ENCODE results near the gene ZNFX1.

Gene ZNFX1

GRCh38 chr20:49270177-49270576 lies 7.7 kb downstream of the ZNFX1 start:
- Histone ChIP-seq H3K9ac (ENCODE audit: low read depth, low read length, poor library complexity, severe bottlenecking) (no peak overlapping the region), H3K36me3 (ENCODE audit: insufficient read depth, low read length) (peaks cover 24% of the 10 kb centered on the region; the same call in 1 of the 2 replicates), H3K4me1 (ENCODE audit: insufficient read depth, low read length, poor library complexity, severe bottlenecking) (peaks cover 15% of the 10 kb centered on the region), H3K9me3 (ENCODE audit: insufficient read depth, low read depth, low read length) (no peaks in the 10 kb centered on the region), H3K79me2 (ENCODE audit: insufficient read depth, low read length) (peaks cover 61% of the 10 kb centered on the region), H4K20me1 (ENCODE audit: insufficient read depth, low read length, poor library complexity, severe bottlenecking) (peaks cover 18% of the 10 kb centered on the region), H3K4me3 (ENCODE audit: low read length, poor library complexity, severe bottlenecking) (no peak overlapping the region), H2AFZ (ENCODE audit: low read length) (no peak overlapping the region), H3K9me2 (replicated peaks; ENCODE audit: low read depth, low read length) (no peaks in the 10 kb centered on the region), H3F3A (ENCODE audit: low read depth) (no peaks in the 10 kb centered on the region), H3K27me3 (ENCODE audit: insufficient read depth, low read length, poor library complexity, severe bottlenecking) (no peaks in the 10 kb centered on the region), H3K4me2 (ENCODE audit: low read depth, low read length, poor library complexity, severe bottlenecking) (peak overlapping the region; percentile 79)
- no peak for TF ChIP-seq EZH2phosphoT487 (IDR thresholded peaks at IDR 0.05; ENCODE audit: borderline replicate concordance)
- TF ChIP-seq, protein P1, sequence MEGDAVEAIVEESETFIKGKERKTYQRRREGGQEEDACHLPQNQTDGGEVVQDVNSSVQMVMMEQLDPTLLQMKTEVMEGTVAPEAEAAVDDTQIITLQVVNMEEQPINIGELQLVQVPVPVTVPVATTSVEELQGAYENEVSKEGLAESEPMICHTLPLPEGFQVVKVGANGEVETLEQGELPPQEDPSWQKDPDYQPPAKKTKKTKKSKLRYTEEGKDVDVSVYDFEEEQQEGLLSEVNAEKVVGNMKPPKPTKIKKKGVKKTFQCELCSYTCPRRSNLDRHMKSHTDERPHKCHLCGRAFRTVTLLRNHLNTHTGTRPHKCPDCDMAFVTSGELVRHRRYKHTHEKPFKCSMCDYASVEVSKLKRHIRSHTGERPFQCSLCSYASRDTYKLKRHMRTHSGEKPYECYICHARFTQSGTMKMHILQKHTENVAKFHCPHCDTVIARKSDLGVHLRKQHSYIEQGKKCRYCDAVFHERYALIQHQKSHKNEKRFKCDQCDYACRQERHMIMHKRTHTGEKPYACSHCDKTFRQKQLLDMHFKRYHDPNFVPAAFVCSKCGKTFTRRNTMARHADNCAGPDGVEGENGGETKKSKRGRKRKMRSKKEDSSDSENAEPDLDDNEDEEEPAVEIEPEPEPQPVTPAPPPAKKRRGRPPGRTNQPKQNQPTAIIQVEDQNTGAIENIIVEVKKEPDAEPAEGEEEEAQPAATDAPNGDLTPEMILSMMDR (conservative IDR thresholded peaks at IDR 0.05; ENCODE audit: low read length) = no peak

- peak overlapping the region; percentile 52 for H3K4me3 ChIP-seq (ENCODE audit: low read length, poor library complexity, severe bottlenecking)
- H3K27me3 ChIP-seq (ENCODE audit: insufficient read depth, low read length, poor library complexity, severe bottlenecking) = no peaks in the 10 kb centered on the region
- TF ChIP-seq, protein P1 (conservative IDR thresholded peaks at IDR 0.05; ENCODE audit: low read length) = no peak
- no peak for TF ChIP-seq EZH2phosphoT487 (IDR thresholded peaks at IDR 0.05; ENCODE audit: borderline replicate concordance)
- H2AFZ ChIP-seq (ENCODE audit: low read length) = no peak overlapping the region
- no peaks in the 10 kb centered on the region for H3K9me2 ChIP-seq (replicated peaks; ENCODE audit: low read depth, low read length)
- H3F3A ChIP-seq (ENCODE audit: low read depth) = no peaks in the 10 kb centered on the region
- H3K36me3 ChIP-seq (ENCODE audit: insufficient read depth, low read length) = peaks cover 36% of the 10 kb centered on the region; the same call in 1 of the 2 replicates
- H3K4me1 ChIP-seq (ENCODE audit: insufficient read depth, low read length, poor library complexity, severe bottlenecking) = peaks cover 15% of the 10 kb centered on the region
- H3K79me2 ChIP-seq (ENCODE audit: insufficient read depth, low read length) = peaks cover 58% of the 10 kb centered on the region
- H3K4me2 ChIP-seq (ENCODE audit: low read depth, low read length, poor library complexity, severe bottlenecking) = peak overlapping the region; percentile 79
- H3K9ac ChIP-seq (ENCODE audit: low read depth, low read length, poor library complexity, severe bottlenecking) = no peak overlapping the region
- peaks cover 18% of the 10 kb centered on the region for H4K20me1 ChIP-seq (ENCODE audit: insufficient read depth, low read length, poor library complexity, severe bottlenecking)
- H3K9me3 ChIP-seq (ENCODE audit: insufficient read depth, low read depth, low read length) = no peaks in the 10 kb centered on the region
These were observed 9.1 kb downstream of the ZNFX1 start for GRCh38 chr20:49268600-49269365.

DNA sequence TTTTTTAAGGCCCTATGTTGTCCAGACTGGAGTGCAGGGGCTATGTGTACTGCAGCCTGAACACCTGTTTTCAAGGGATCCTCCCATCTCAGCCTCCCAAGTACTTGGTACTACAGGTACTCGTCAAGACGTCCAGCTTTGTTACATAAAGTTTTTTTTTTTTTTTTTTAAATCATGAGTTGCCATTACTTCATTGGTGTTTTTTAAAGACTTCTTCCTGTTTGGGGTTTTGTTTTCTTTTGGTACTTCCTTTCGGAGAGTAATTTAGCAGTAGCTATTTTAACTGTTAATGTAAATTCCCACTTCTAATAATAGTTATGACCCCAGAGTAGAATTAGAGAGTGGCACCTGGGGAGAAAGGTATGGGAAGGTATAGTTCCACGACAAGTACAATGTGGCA lies 10.5 kb downstream of the ZNFX1 start:
- peak overlapping the region; percentile 65 for H3K4me3 ChIP-seq (ENCODE audit: low read length, poor library complexity, severe bottlenecking)
- no peaks in the 10 kb centered on the region for H3K9me2 ChIP-seq (replicated peaks; ENCODE audit: low read depth, low read length)
- peaks cover 18% of the 10 kb centered on the region for H4K20me1 ChIP-seq (ENCODE audit: insufficient read depth, low read length, poor library complexity, severe bottlenecking)
- H3K9ac ChIP-seq (ENCODE audit: low read depth, low read length, poor library complexity, severe bottlenecking) = peak overlapping the region; percentile 23
- peaks cover 11% of the 10 kb centered on the region for H3K4me1 ChIP-seq (ENCODE audit: insufficient read depth, low read length, poor library complexity, severe bottlenecking)
- no peak overlapping the region for H2AFZ ChIP-seq (ENCODE audit: low read length)
- H3K27me3 ChIP-seq (ENCODE audit: insufficient read depth, low read length, poor library complexity, severe bottlenecking) = no peaks in the 10 kb centered on the region
- H3K4me2 ChIP-seq (ENCODE audit: low read depth, low read length, poor library complexity, severe bottlenecking) = peak overlapping the region; percentile 79
- TF ChIP-seq EZH2phosphoT487 (IDR thresholded peaks at IDR 0.05; ENCODE audit: borderline replicate concordance) = no peak
- TF ChIP-seq, protein P1 (conservative IDR thresholded peaks at IDR 0.05; ENCODE audit: low read length) = no peak
- H3K79me2 ChIP-seq (ENCODE audit: insufficient read depth, low read length) = peaks cover 56% of the 10 kb centered on the region
- H3K9me3 ChIP-seq (ENCODE audit: insufficient read depth, low read depth, low read length) = no peaks in the 10 kb centered on the region
- peaks cover 50% of the 10 kb centered on the region; the same call in 1 of the 2 replicates for H3K36me3 ChIP-seq (ENCODE audit: insufficient read depth, low read length)
- no peaks in the 10 kb centered on the region for H3F3A ChIP-seq (ENCODE audit: low read depth)

Data from Loucy (cell line).